GM06990 (cell line): ENCODE data around the gene NKX2-4.
"Not testable (repeated sequence)": the region's sequence is repeated elsewhere in the genome, so short reads cannot be mapped to it uniquely, and the experiment has no call there.

ENCODE experiments used
- DNase-seq: peaks from one replicate; pipeline ENCODE4 v3.0.0-alpha.2; 2011; ENCODE audit not compliant: insufficient read length; ENCODE audit errors: extremely low read depth
- H3K27me3 ChIP-seq: replicated peaks from 2 replicates; pipeline ENCODE4 v1.6.0; 2011; ENCODE audit warnings: low read length; ENCODE audit not compliant: control insufficient read depth, insufficient read depth
- H3K36me3 ChIP-seq: 2 replicates; pipeline ENCODE4 v1.5.1; 2011; ENCODE audit warnings: low read length; ENCODE audit not compliant: control insufficient read depth, insufficient read depth
- H3K4me3 ChIP-seq: replicated peaks from 2 replicates; pipeline ENCODE4 v1.5.1; 2011; ENCODE audit warnings: low read depth, mild to moderate bottlenecking, control low read depth, low read length
- CTCF ChIP-seq: IDR thresholded peaks from 2 replicates; pipeline ENCODE4 v1.5.1; 2011; ENCODE audit warnings: low read length, control low read depth, mild to moderate bottlenecking, inconsistent platforms; ENCODE audit not compliant: insufficient read depth, poor library complexity, severe bottlenecking

Gene NKX2-4

DNA sequence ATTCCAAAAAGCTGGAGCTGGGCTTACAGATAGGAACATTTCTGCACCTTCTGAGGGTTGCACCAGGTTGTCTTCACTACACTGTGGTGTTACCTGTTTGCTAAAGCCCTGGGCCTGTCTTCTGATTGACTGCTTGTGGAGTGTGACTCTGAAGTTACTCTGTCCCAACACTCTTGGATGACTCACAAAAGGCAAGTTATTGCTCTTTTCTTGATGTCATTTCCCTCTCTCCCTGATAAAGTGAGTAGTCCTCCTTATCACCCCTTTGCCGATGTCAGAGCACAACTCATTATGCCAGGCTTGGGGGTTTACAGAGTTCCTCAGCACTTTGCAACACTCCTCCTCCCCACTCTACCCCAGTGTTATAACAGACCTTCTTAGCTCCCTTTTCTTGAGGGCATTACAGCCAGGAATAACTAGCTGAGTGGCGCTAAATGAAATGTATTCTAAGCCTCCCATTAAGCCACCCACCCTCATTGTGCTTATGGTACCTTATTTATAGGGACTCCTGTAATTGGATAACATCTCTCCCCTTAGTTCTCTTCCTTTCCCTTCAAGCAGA, 36.1 kb upstream of the NKX2-4 start:
- H3K27me3 ChIP-seq: no peaks in the 10 kb centered on the region; the same call in 1 of the 2 replicates
- no peaks in the 10 kb centered on the region for H3K36me3 ChIP-seq
- TF ChIP-seq CTCF: no peak
- no peak overlapping the region for H3K4me3 ChIP-seq
- no peak for DNase-seq

GRCh38 chr20:21432911-21433310, 35.6 kb upstream of the NKX2-4 start:
- TF ChIP-seq CTCF: no peak
- DNase-seq: no peak

DNA sequence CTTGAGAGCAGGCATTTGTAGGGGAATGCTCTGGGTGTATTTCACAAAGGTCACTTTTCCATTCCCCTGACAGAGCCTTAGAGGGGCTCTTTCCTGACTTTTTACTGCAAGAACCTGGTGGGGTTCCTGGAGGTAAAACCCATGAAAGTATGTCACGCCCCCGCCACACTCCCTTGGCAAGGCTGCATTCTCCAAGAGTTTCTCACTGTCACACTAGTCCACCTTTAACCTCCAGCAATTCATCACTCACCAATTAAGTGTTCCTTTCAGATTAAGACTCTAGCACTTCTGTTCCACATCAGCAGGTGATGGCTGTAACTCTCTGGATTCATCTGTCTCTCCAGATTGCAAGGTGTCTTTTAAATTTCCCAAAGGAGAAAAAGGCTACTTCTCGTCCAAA, 32.7 kb upstream of the NKX2-4 start:
- Histone ChIP-seq H3K36me3 (no peaks in the 10 kb centered on the region), H3K4me3 (no peak overlapping the region), H3K27me3 (no peaks in the 10 kb centered on the region; the same call in 1 of the 2 replicates)
- TF ChIP-seq CTCF: no peak
- DNase-seq: no peak

More at GRCh38 chr20:21432911-21433310, 35.6 kb upstream of the NKX2-4 start:
- Histone ChIP-seq H3K27me3 (no peaks in the 10 kb centered on the region; the same call in 1 of the 2 replicates), H3K36me3 (no peaks in the 10 kb centered on the region), H3K4me3 (no peak overlapping the region)

GRCh38 chr20:21424846-21425245, 27.5 kb upstream of the NKX2-4 start:
- no peaks in the 10 kb centered on the region; the same call in 1 of the 2 replicates for H3K27me3 ChIP-seq
- no peak for DNase-seq
- no peaks in the 10 kb centered on the region for H3K36me3 ChIP-seq
- no peak overlapping the region for H3K4me3 ChIP-seq
- TF ChIP-seq CTCF: no peak

GRCh38 chr20:21423712-21424111, 26.4 kb upstream of the NKX2-4 start:
- DNase-seq, H3K36me3 ChIP-seq, H3K4me3 ChIP-seq, H3K27me3 ChIP-seq: not testable (repeated sequence)

- TF ChIP-seq CTCF: no peak
- no peaks in the 10 kb centered on the region for H3K36me3 ChIP-seq
- DNase-seq: no peak
- H3K27me3 ChIP-seq: no peaks in the 10 kb centered on the region
- H3K4me3 ChIP-seq: no peak overlapping the region
Measured at GRCh38 chr20:21421601-21422236, 24.4 kb upstream of the NKX2-4 start.

GRCh38 chr20:21419147-21419546, 21.8 kb upstream of the NKX2-4 start:
- not testable (repeated sequence) for H3K36me3 ChIP-seq, H3K27me3 ChIP-seq

DNA sequence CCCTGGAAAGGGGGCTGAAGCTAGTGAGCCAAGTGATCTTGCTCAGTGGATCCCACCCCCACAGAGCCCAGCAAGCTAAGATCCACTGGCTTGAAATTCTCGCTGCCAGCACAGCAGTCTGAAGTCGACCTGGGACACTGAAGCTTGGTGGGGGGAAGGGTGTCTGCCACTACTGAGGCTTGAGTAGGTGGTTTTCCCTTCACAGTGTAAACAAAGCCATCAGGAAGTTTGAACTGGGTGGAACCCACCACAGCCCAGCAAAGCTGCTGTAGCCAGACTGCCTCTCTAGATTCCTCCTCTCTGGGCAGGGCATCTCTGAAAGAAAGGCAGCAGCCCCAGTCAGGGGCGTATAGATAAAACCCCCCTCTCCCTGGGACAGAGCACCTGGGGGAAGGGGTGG, 16.7 kb upstream of the NKX2-4 start:
- not testable (repeated sequence) for H3K4me3 ChIP-seq, H3K36me3 ChIP-seq, H3K27me3 ChIP-seq

More at GRCh38 chr20:21419147-21419546, 21.8 kb upstream of the NKX2-4 start:
- DNase-seq, H3K4me3 ChIP-seq: not testable (repeated sequence)

More for the DNA sequence above, 16.7 kb upstream of the NKX2-4 start:
- DNase-seq: not testable (repeated sequence)
